H1 (cell line): ENCODE data around the gene SMC3. TPM values are rescaled to one million over a fixed set of nuclear protein-coding genes. Genes with fewer than 3 reads are reported as not detected.

Source experiments
- CTCF ChIA-PET: fragments of 300-600 bp; sonication (Branson Sonifier 250); formaldehyde crosslinking; loops from one replicate; lab custom pipeline; 2021; ENCODE audit not compliant: partially characterized antibody; lab: Charles Lee
- POLR2A ChIA-PET: fragments of 300-600 bp; sonication (Branson Sonifier 250); formaldehyde crosslinking; loops from one replicate; lab custom pipeline; 2021; ENCODE audit warnings: inconsistent platforms; ENCODE audit not compliant: partially characterized antibody; lab: Charles Lee
- DNase-seq, 2 experiments: peaks; one replicate each; pipeline versions ENCODE4 v3.0.0 to v3.0.0-alpha.2; 2010 to 2022; ENCODE audit warnings: low spot score in 2 of 2, low read depth in 1 of 2, mixed read lengths in 1 of 2
- FAIRE-seq: peaks from 2 replicates; lab custom pipeline; 2011; peaks lifted over from hg19 to GRCh38; lab: Jason Lieb, UNC
- H2AFZ ChIP-seq: 2 replicates; pipeline ENCODE4 v1.8.1; 2012; ENCODE audit warnings: low read length, inconsistent platforms
- H2AK5ac ChIP-seq: 2 replicates; pipeline ENCODE4 v1.6.1; 2013; ENCODE audit warnings: low read depth, low read length
- H2BK120ac ChIP-seq: replicated peaks from 2 replicates; pipeline ENCODE3; 2013; ENCODE audit warnings: low read depth, low read length, inconsistent platforms
- H2BK12ac ChIP-seq: 2 replicates; pipeline ENCODE4 v1.6.1; 2013; ENCODE audit warnings: low read depth, low read length
- H2BK15ac ChIP-seq: 2 replicates; pipeline ENCODE4 v1.6.1; 2013; ENCODE audit warnings: low read length
- H2BK20ac ChIP-seq: 2 replicates; pipeline ENCODE4 v1.6.1; 2013; ENCODE audit warnings: low read length
- H2BK5ac ChIP-seq: 2 replicates; pipeline ENCODE4 v1.6.1; 2013; ENCODE audit warnings: low read depth, low read length
- H3K14ac ChIP-seq: 2 replicates; pipeline ENCODE4 v1.6.1; 2013; ENCODE audit warnings: inconsistent platforms; ENCODE audit not compliant: insufficient read length
- H3K18ac ChIP-seq: 2 replicates; pipeline ENCODE4 v1.6.1; 2013; ENCODE audit warnings: low read length; ENCODE audit errors: extremely low read depth
- H3K23ac ChIP-seq: 2 replicates; pipeline ENCODE4 v1.6.1; 2013; ENCODE audit warnings: inconsistent platforms; ENCODE audit not compliant: insufficient read length
- H3K23me2 ChIP-seq: 2 replicates; pipeline ENCODE4 v1.6.1; 2013; ENCODE audit warnings: low read depth, low read length
- H3K27ac ChIP-seq: 2 replicates; pipeline ENCODE4 v1.6.1; 2011; ENCODE audit warnings: low read depth, low read length, inconsistent platforms
- H3K27me3 ChIP-seq, 4 experiments: replicated peaks in 1 of 4; 1 replicate in 1 of 4; 2 replicates in 3 of 4; pipeline versions ENCODE4 v1.6.1 to v1.8.1; 2011 to 2013; ENCODE audit warnings: low read length in 3 of 4, mild to moderate bottlenecking in 3 of 4, inconsistent platforms in 2 of 4, mixed read lengths in 2 of 4, moderate library complexity in 1 of 4; ENCODE audit not compliant: control insufficient read depth in 3 of 4, insufficient read depth in 3 of 4; ENCODE audit errors: extremely low read depth in 1 of 4
- H3K36me3 ChIP-seq, 4 experiments: 2 replicates each; pipeline versions ENCODE4 v1.6.1 to v1.8.1; 2011 to 2013; ENCODE audit warnings: mild to moderate bottlenecking in 4 of 4, low read length in 3 of 4, moderate library complexity in 2 of 4, control low read depth in 1 of 4, inconsistent platforms in 1 of 4; ENCODE audit not compliant: insufficient read depth in 4 of 4, control insufficient read depth in 2 of 4
- H3K4ac ChIP-seq: replicated peaks from 2 replicates; pipeline ENCODE3; 2013; ENCODE audit warnings: low read length, low read depth, mixed read lengths, inconsistent platforms; ENCODE audit not compliant: insufficient read length
- H3K4me1 ChIP-seq, 4 experiments: replicated peaks in 1 of 4; 1 replicate in 1 of 4; 2 replicates in 3 of 4; pipeline versions ENCODE4 v1.6.1 to v1.8.1; 2011 to 2013; ENCODE audit warnings: low read length in 3 of 4, inconsistent platforms in 2 of 4, mixed read lengths in 1 of 4; ENCODE audit not compliant: insufficient read depth in 4 of 4, control insufficient read depth in 3 of 4
- H3K4me2 ChIP-seq, 2 experiments: 2 replicates each; pipeline versions ENCODE4 v1.6.1 to v1.8.1; 2011 to 2013; ENCODE audit warnings: low read depth in 2 of 2, low read length in 2 of 2, control low read depth in 1 of 2, inconsistent platforms in 1 of 2, mild to moderate bottlenecking in 1 of 2; ENCODE audit not compliant: insufficient read depth in 1 of 2
- H3K4me3 ChIP-seq, 4 experiments: fragments of 200-600, 300-600 bp in 1 of 4; sonication (generic), shearing (Covaris generic), sonication (Bioruptor Twin) in 1 of 4; 2 replicates each; pipeline versions ENCODE4 v1.5.1 to v1.8.1; 2011 to 2016; ENCODE audit warnings: low read length in 4 of 4, low read depth in 3 of 4, control low read depth in 2 of 4, inconsistent platforms in 2 of 4, mild to moderate bottlenecking in 2 of 4, mixed read lengths in 1 of 4, moderate library complexity in 1 of 4; ENCODE audit not compliant: insufficient read depth in 2 of 4; ENCODE audit errors: extremely low read depth in 1 of 4
- H3K56ac ChIP-seq: replicated peaks from 2 replicates; pipeline ENCODE3; 2013; ENCODE audit warnings: low read depth, mild to moderate bottlenecking, mixed read lengths, low read length, inconsistent platforms; ENCODE audit not compliant: insufficient read length
- H3K79me1 ChIP-seq: 2 replicates; pipeline ENCODE4 v1.6.1; 2013; ENCODE audit warnings: low read depth, low read length, control low read depth
- H3K79me2 ChIP-seq, 2 experiments: 2 replicates each; pipeline versions ENCODE4 v1.6.1 to v1.8.1; 2012 to 2013; ENCODE audit warnings: low read length in 2 of 2, mild to moderate bottlenecking in 2 of 2, inconsistent platforms in 1 of 2; ENCODE audit not compliant: insufficient read depth in 2 of 2, control insufficient read depth in 1 of 2
- H3K9ac ChIP-seq, 4 experiments: replicated peaks in 1 of 4; 1 replicate in 1 of 4; 2 replicates in 3 of 4; pipeline versions ENCODE4 v1.6.1 to v1.8.1; 2011 to 2013; ENCODE audit warnings: low read depth in 3 of 4, low read length in 3 of 4, control low read depth in 2 of 4, mild to moderate bottlenecking in 2 of 4, moderate library complexity in 2 of 4, inconsistent platforms in 1 of 4; ENCODE audit errors: extremely low read depth in 1 of 4
- H3K9me3 ChIP-seq, 2 experiments: 2 replicates each; pipeline versions ENCODE4 v1.6.1 to v1.8.1; 2012 to 2013; ENCODE audit warnings: mild to moderate bottlenecking in 2 of 2, moderate library complexity in 2 of 2, control low read depth in 1 of 2, inconsistent platforms in 1 of 2, low read depth in 1 of 2, low read length in 1 of 2, mixed read lengths in 1 of 2; ENCODE audit not compliant: insufficient read depth in 2 of 2
- H4K20me1 ChIP-seq, 2 experiments: replicated peaks in 1 of 2; 2 replicates each; pipeline versions ENCODE3 to v1.8.1; 2011 to 2013; ENCODE audit warnings: inconsistent platforms in 2 of 2, low read length in 2 of 2, mild to moderate bottlenecking in 1 of 2; ENCODE audit not compliant: insufficient read depth in 2 of 2, control insufficient read depth in 1 of 2
- H4K5ac ChIP-seq: 2 replicates; pipeline ENCODE4 v1.6.1; 2013; ENCODE audit warnings: low read length, low read depth, mixed read lengths, inconsistent platforms; ENCODE audit not compliant: insufficient read length
- H4K8ac ChIP-seq: 2 replicates; pipeline ENCODE4 v1.8.0; 2013; ENCODE audit warnings: mild to moderate bottlenecking, moderate library complexity, low read length, inconsistent platforms; ENCODE audit not compliant: insufficient read depth; ENCODE audit errors: extremely low read depth
- H4K91ac ChIP-seq: replicated peaks from 2 replicates; pipeline ENCODE3; 2013; ENCODE audit warnings: low read length, mixed read lengths, inconsistent platforms; ENCODE audit not compliant: insufficient read length
- BRCA1 ChIP-seq: IDR thresholded peaks from 2 replicates; pipeline ENCODE4 v1.6.1; 2012; ENCODE audit warnings: low read depth, low read length, improper control_type of control experiment
- CREB1 ChIP-seq: IDR thresholded peaks from 2 replicates; pipeline ENCODE4 v1.6.1; 2012; ENCODE audit warnings: inconsistent platforms
- HDAC2 ChIP-seq, 2 experiments: fragments of 300-600 bp in 1 of 2; sonication (generic) in 1 of 2; IDR thresholded peaks; 2 replicates each; pipeline ENCODE4 v1.6.1; 2011 to 2012; ENCODE audit warnings: low read depth in 2 of 2, low read length in 2 of 2, mild to moderate bottlenecking in 2 of 2, moderate library complexity in 2 of 2, borderline replicate concordance in 1 of 2, inconsistent platforms in 1 of 2
- HDAC6 ChIP-seq: IDR thresholded peaks from one replicate; pipeline ENCODE4 v1.7.1; 2012; ENCODE audit warnings: low read depth, mild to moderate bottlenecking, inconsistent platforms, low read length, moderate library complexity
- JUN ChIP-seq: IDR thresholded peaks from 2 replicates; pipeline ENCODE4 v1.6.1; 2011; ENCODE audit warnings: low read depth, mild to moderate bottlenecking, improper control_type of control experiment, low read length
- POLR2A ChIP-seq, 2 experiments: IDR thresholded peaks; 1 replicate in 1 of 2; 2 replicates in 1 of 2; pipeline ENCODE4 v1.6.1; 2011; ENCODE audit warnings: low read depth in 2 of 2, low read length in 2 of 2, mild to moderate bottlenecking in 2 of 2; ENCODE audit errors: control extremely low read depth in 1 of 2
- POLR2AphosphoS5 ChIP-seq: IDR thresholded peaks from 2 replicates; pipeline ENCODE4 v1.6.1; 2011; ENCODE audit warnings: low read depth, low read length
- RAD21 ChIP-seq, 2 experiments: IDR thresholded peaks in 1 of 2; conservative IDR thresholded peaks in 1 of 2; 2 replicates each; pipeline ENCODE4 v1.6.1; 2011; ENCODE audit warnings: low read depth in 2 of 2, low read length in 2 of 2, improper control_type of control experiment in 1 of 2, inconsistent platforms in 1 of 2, mild to moderate bottlenecking in 1 of 2, moderate library complexity in 1 of 2
- WGBS, 2 experiments: shearing (Covaris generic) in 1 of 2; methylation state at CpG; one replicate each; pipeline versions ENCODE4 v1.1.6 to v1.1.7; 2013 to 2015; ENCODE audit warnings: low lambda C conversion rate in 2 of 2, mixed read lengths in 2 of 2, inconsistent platforms in 1 of 2, low coverage in 1 of 2, missing lambda C conversion rate in 1 of 2; ENCODE audit not compliant: insufficient replicate concordance in 2 of 2, insufficient coverage in 1 of 2, insufficient read length in 1 of 2; ENCODE audit errors: extremely low coverage in 1 of 2, missing lambda C conversion rate in 1 of 2; 5-methylcytosine and 5-hydroxymethylcytosine counted together
- polyA plus RNA-seq, 7 experiments: library from polyadenylated mRNA; depleted of rRNA in 3 of 7; stranded (reverse) in 5 of 7; unstranded in 2 of 7; fragments of >200 nt in 5 of 7; fragments of 200-250 nt in 2 of 7; gene quantifications; 1 replicate in 5 of 7; 2 replicates in 1 of 7; 4 replicates in 1 of 7; pipeline versions ENCODE4 v1.2.1 to v1.2.3, GENCODE V29; 2011 to 2013; ENCODE audit warnings: missing spikeins in 2 of 7, mixed read lengths in 2 of 7
- total RNA-seq: library from RNA; stranded (reverse); fragmentation: NEBNext Ultra II Directional; extraction: Animal tissue kit (Norgen Biotek cat#: 25700); gene quantifications from 2 replicates; pipeline ENCODE4 v1.2.1, GENCODE V29; 2021
- TF ChIP-seq, protein P1 (sequence below), 3 experiments: IDR thresholded peaks; 1 replicate in 2 of 3; 2 replicates in 1 of 3; pipeline versions ENCODE4 v1.5.1 to v1.6.1; 2011; ENCODE audit warnings: low read length in 3 of 3, mild to moderate bottlenecking in 3 of 3, inconsistent platforms in 2 of 3, low read depth in 1 of 3, moderate library complexity in 1 of 3; ENCODE audit not compliant: insufficient read depth in 1 of 3; ENCODE audit errors: control extremely low read depth in 1 of 3
- TF ChIP-seq, protein P2 (sequence below): IDR thresholded peaks from 2 replicates; pipeline ENCODE4 v1.6.1; 2011; ENCODE audit warnings: low read length, improper control_type of control experiment

SMC3 gene
- total and polyA plus RNA-seq, 2 of the 8 experiments (the other 6 are each of a cell fraction or from before 2014, with no cell fraction given): 12.7 to 93.4 TPM

DNA sequence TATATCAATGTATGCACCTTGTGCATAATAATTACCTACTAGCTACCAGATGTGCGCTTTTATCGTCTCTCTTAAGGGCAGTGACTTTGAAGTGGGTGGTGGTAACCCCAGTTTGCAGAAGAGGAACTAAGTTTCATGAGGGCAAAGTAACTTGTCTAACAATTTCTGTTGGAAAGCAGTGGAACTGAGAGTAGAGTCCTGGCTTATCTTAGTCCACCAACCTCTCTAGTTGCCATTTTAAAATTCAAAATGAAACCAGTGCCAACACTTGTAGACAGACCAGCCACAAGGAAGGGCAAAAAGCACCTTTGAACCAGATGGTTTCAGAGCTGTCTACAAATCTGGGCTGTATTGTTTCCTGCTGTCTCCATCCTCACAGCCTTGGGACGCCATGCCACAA, 44.6 kb downstream of the SMC3 start:
- Histone ChIP-seq H4K91ac (no peak overlapping the region), H2AFZ (no peak overlapping the region), H3K9me3 (no peaks in the 10 kb centered on the region), H3K23ac (no peak overlapping the region), H3K27me3 (no peaks in the 10 kb centered on the region), H2BK15ac (peak overlapping the region; percentile 37; the same call in 1 of the 2 replicates), H3K23me2 (no peaks in the 10 kb centered on the region; the same call in 1 of the 2 replicates), H3K4me3 (no peak overlapping the region), H3K79me1 (no peaks in the 10 kb centered on the region), H3K4me2 (0 out of 4 replicates have a peak overlapping the region, but pooled peaks of 1 of the 2 experiments have one; percentile 32), H2BK120ac (no peak overlapping the region), H3K9ac (no peak overlapping the region), H3K4ac (no peak overlapping the region), H3K79me2 (no peaks in the 10 kb centered on the region), H2BK5ac (no peak overlapping the region), H3K36me3 (no peaks in the 10 kb centered on the region), H3K18ac (no peak overlapping the region), H3K27ac (no peak overlapping the region), H2AK5ac (no peak overlapping the region), H3K4me1 (peaks cover 5 to 9% (median 8%) of the 10 kb centered on the region in 4 experiments), H3K56ac (no peak overlapping the region), H4K5ac (no peak overlapping the region), H3K14ac (no peak overlapping the region), H2BK12ac (0 out of 2 replicates have a peak overlapping the region, but pooled peaks have one; percentile 27), H4K20me1 (no peaks in the 10 kb centered on the region), H2BK20ac (no peak overlapping the region), H4K8ac (no peak overlapping the region)
- ChIA-PET CTCF (interaction anchor here (1.4 to 14.3 kb wide), 8 partner anchors 11 to 134 kb away, joined by 3 to 237 read pairs (median 8); no protein-coding TSS in a partner anchor), POLR2A (interaction anchor here (1.8 kb wide), 1 partner anchor 307 kb away, joined by 4 read pairs; no protein-coding TSS in a partner anchor)
- DNase-seq: no peak
- WGBS, 2 experiments: 73% methylated on average over 3 of the region's 3 CpGs; no CpG with 5 or more reads in 1 of the 2 experiments
- FAIRE-seq: no peak
- TF ChIP-seq JUN: no peak
- TF ChIP-seq BRCA1: no peak
- no peak for TF ChIP-seq POLR2A (IDR thresholded peaks at IDR 0.05; ENCODE audit: control extremely low read depth in 1 of 2, low read depth in 2 of 2, low read length in 2 of 2)
- no peak for TF ChIP-seq HDAC2 (IDR thresholded peaks at IDR 0.05; ENCODE audit: borderline replicate concordance in 1 of 2, low read depth in 2 of 2, low read length in 2 of 2)
- no peak for TF ChIP-seq RAD21 (IDR thresholded peaks at IDR 0.05 in 1 of 2, conservative IDR thresholded peaks at IDR 0.05 in 1 of 2; ENCODE audit: low read depth in 2 of 2, low read length in 2 of 2)
- TF ChIP-seq, protein P1, sequence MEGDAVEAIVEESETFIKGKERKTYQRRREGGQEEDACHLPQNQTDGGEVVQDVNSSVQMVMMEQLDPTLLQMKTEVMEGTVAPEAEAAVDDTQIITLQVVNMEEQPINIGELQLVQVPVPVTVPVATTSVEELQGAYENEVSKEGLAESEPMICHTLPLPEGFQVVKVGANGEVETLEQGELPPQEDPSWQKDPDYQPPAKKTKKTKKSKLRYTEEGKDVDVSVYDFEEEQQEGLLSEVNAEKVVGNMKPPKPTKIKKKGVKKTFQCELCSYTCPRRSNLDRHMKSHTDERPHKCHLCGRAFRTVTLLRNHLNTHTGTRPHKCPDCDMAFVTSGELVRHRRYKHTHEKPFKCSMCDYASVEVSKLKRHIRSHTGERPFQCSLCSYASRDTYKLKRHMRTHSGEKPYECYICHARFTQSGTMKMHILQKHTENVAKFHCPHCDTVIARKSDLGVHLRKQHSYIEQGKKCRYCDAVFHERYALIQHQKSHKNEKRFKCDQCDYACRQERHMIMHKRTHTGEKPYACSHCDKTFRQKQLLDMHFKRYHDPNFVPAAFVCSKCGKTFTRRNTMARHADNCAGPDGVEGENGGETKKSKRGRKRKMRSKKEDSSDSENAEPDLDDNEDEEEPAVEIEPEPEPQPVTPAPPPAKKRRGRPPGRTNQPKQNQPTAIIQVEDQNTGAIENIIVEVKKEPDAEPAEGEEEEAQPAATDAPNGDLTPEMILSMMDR (IDR thresholded peaks at IDR 0.05; ENCODE audit: control extremely low read depth in 1 of 3, insufficient read depth in 1 of 3, low read depth in 1 of 3, low read length in 3 of 3): no peak
- TF ChIP-seq POLR2AphosphoS5: no peak
- TF ChIP-seq, protein P2, sequence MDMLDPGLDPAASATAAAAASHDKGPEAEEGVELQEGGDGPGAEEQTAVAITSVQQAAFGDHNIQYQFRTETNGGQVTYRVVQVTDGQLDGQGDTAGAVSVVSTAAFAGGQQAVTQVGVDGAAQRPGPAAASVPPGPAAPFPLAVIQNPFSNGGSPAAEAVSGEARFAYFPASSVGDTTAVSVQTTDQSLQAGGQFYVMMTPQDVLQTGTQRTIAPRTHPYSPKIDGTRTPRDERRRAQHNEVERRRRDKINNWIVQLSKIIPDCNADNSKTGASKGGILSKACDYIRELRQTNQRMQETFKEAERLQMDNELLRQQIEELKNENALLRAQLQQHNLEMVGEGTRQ: no peak
- TF ChIP-seq HDAC6: no peak
- TF ChIP-seq CREB1: no peak
